Body of pancreas (tissue), 4 donors: ENCODE data around the gene SMIM17. TPM values are rescaled to one million over a fixed set of nuclear protein-coding genes. Genes with fewer than 3 reads are reported as not detected.

ENCODE experiments used
- ATAC-seq: fragments of 150-250 bp; one replicate; pipeline ENCODE4 v1.9.1; 2016
- DNase-seq, 4 donors: peaks; one replicate each; pipeline ENCODE4 v3.0.0-alpha.2; 2019
- H3K27ac ChIP-seq, 4 donors: fragments of 200-600 bp; sonication (generic); 1 replicate in 3 of 4; 2 replicates in 1 of 4; pipeline versions ENCODE4 v1.5.1 to v1.6.1; 2016 to 2019; ENCODE audit warnings: mild to moderate bottlenecking in 1 of 4, mixed read lengths in 1 of 4, moderate library complexity in 1 of 4
- H3K27me3 ChIP-seq, 2 donors: fragments of 200-600 bp; sonication (generic); one replicate each; pipeline ENCODE4 v1.6.0; 2016; ENCODE audit warnings: mild to moderate bottlenecking in 1 of 2
- H3K36me3 ChIP-seq, 2 donors: fragments of 200-600 bp; sonication (generic); replicated peaks in 1 of 2; 2 replicates each; pipeline ENCODE4 v1.5.1; 2016; ENCODE audit warnings: low read depth in 2 of 2; ENCODE audit not compliant: insufficient read depth in 1 of 2
- H3K4me1 ChIP-seq: fragments of 200-600 bp; sonication (generic); one replicate; pipeline ENCODE4 v1.6.0; 2016
- H3K4me3 ChIP-seq, 2 donors: fragments of 200-600 bp; sonication (generic); 1 replicate in 1 of 2; 2 replicates in 1 of 2; pipeline ENCODE4 v1.5.1; 2016 to 2019
- H3K9me3 ChIP-seq, 3 donors: fragments of 200-600 bp; sonication (generic); 1 replicate in 2 of 3; 2 replicates in 1 of 3; pipeline ENCODE4 v1.5.1; 2016
- POLR2A ChIP-seq, 3 donors: fragments of 450-650 bp; IDR thresholded peaks; one replicate each; pipeline ENCODE4 v1.6.1; 2016; ENCODE audit warnings: antibody characterized with exemption in 3 of 3, mild to moderate bottlenecking in 2 of 3
- WGBS, 2 donors: methylation state at CpG; one replicate each; pipeline ENCODE4 v1.1.5; 2017; 5-methylcytosine and 5-hydroxymethylcytosine counted together
- intact Hi-C: fragments of 100-400 bp; cut with DNase I; formaldehyde crosslinking; loops from one replicate; pipeline ENCODE4 v1.15.1; 2023
- total RNA-seq, 2 donors: library from RNA; depleted of rRNA; stranded (reverse); fragments of >200 nt; gene quantifications; one replicate each; pipeline ENCODE4 v1.1.0, GENCODE V29; 2016
- TF ChIP-seq, protein P1 (sequence below), 7 experiments: fragments of 450-650 bp in 4 of 7; fragments of 200-600 bp in 3 of 7; sonication (generic) in 3 of 7; IDR thresholded peaks; one replicate each; pipeline ENCODE4 v1.5.1; 2016 to 2019; ENCODE audit warnings: antibody characterized with exemption in 7 of 7

Gene SMIM17
- not detected for total RNA-seq

DNA sequence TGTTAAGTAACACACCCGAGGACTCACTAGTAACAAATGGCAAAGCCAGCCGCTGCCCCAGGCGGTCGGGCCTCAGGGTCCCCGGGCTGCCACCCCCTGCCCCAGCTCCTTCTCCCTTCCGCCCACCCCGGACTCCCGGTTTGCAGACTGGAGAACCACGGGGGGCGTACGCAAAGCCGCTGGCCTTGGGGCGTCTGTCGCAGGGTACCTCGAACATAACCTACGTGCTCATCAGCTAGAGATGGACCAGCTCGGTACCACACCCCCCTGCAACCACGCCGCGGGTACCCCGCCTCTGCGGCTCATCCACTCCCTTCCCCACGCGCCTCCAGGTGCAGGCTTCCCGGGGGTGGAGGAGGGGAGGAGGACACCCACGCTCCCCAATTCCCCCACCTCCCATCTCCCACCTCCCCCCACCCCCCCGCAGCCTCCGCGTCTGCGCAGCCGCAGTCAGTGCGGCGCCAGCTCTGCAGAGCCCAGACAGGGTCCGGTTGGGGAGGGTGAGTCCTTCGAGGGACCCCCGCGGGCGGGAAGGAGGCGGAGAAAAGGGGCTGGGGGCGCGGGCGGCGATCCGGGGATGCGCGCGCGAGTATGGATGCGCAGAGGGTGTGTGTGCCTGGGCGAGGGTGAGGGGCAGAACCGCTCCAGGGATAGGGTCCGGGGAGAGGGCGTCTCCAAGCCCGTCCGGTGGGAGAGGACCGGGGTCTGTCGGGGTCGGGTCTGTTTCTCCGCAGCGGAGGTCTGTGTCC lies at the start of gene SMIM17:
Gene SMIM17, plus strand, starts transcription at position 449 of the 749 bp plus-strand sequence. CDS start 2,509 bp downstream, outside the sequence.
- Histone ChIP-seq H3K36me3 (no peaks in the 10 kb centered on the region), H3K4me3 (no peak within 1 kb of the TSS), H3K27me3 (peaks cover 0 to 8% of the 10 kb centered on the region in 2 donors), H3K27ac (no peak within 1 kb of the TSS), H3K4me1 (no peaks in the 10 kb centered on the region), H3K9me3 (peaks cover 0 to 16% (median 0%) of the 10 kb centered on the region in 3 donors)
- 4 to 27% methylated on average over 3 to 60 of the region's 60 CpGs for WGBS, 2 donors
- no peak for DNase-seq
- ATAC-seq, result no peak
- no peak for TF ChIP-seq POLR2A (IDR thresholded peaks at IDR 0.05)
- TF ChIP-seq, protein P1, sequence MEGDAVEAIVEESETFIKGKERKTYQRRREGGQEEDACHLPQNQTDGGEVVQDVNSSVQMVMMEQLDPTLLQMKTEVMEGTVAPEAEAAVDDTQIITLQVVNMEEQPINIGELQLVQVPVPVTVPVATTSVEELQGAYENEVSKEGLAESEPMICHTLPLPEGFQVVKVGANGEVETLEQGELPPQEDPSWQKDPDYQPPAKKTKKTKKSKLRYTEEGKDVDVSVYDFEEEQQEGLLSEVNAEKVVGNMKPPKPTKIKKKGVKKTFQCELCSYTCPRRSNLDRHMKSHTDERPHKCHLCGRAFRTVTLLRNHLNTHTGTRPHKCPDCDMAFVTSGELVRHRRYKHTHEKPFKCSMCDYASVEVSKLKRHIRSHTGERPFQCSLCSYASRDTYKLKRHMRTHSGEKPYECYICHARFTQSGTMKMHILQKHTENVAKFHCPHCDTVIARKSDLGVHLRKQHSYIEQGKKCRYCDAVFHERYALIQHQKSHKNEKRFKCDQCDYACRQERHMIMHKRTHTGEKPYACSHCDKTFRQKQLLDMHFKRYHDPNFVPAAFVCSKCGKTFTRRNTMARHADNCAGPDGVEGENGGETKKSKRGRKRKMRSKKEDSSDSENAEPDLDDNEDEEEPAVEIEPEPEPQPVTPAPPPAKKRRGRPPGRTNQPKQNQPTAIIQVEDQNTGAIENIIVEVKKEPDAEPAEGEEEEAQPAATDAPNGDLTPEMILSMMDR (IDR thresholded peaks at IDR 0.05), result no peak
- intact Hi-C loops, result no loop called here

DNA sequence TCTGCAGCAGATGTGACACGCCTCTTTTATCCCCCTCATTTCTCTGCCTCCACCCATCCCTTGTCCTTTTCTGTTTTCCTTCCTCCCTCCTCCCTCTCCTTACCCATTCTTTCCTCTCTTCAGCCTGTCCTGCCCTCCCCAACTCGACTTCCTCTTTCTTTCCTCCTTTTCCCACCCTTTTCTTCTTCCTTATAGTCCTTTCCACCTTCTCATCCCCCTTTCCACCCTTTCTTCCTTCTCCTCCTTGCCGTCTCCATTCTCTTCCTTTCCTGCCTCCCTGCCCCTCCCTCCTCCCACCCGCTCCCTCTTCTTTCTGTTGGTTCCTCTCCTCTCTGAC lies 48.5 kb upstream of the SMIM17 start:
- DNase-seq, result no peak
- 51 to 73% methylated on average over 4 of the region's 4 CpGs for WGBS, 2 donors
- peaks cover 10% of the 10 kb centered on the region for H3K4me1 ChIP-seq
- intact Hi-C loops, result no loop called here
- ATAC-seq, result no peak
- TF ChIP-seq, protein P1 (IDR thresholded peaks at IDR 0.05), result no peak
- TF ChIP-seq POLR2A (IDR thresholded peaks at IDR 0.05), result no peak
- peaks cover 0 to 9% (median 0%) of the 10 kb centered on the region in 3 donors for H3K9me3 ChIP-seq
- no peaks in the 10 kb centered on the region for H3K36me3 ChIP-seq
- H3K4me3 ChIP-seq, result peak overlapping the region in 1 of 2 donors; percentile 100
- no peak overlapping the region for H3K27ac ChIP-seq
- H3K27me3 ChIP-seq, result no peaks in the 10 kb centered on the region

DNA sequence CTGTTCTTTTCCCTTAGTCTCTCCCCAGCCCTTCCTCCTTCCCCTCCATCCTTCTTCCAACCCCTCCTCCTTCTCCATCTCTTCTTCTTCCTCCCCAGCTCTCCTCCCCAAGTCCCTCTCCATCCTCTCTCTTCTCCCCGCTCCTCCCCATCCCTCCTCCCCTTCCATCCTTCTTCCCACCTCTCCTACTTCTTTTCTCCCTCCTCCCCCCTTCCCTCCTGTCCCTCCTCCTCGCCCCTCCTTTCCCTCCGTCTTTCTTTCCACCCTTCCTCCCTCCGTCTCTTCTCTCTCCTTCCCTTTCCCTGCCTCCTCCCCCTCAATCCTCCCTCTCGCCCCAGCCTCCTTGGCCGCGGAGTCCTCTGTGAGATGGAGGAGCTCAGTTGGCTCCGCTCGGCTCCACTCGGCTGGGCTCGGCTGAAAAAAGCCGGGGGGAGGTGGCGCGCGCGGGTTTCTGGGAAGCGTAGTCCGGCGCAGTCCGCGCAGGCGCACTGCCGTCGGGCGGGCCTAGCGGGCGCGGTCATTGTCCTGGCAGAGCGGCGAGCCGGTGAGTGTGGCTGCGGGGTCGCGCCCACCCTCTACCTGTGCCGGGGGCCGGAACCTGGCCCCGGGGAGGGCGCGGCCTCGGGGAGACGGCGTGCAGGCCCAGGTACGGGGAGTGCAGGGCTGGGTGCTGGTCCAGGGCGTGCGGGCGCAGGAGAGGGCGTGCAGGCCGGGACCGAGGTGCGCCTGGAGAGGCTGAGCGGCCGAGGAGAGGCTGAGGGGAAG lies 48.0 kb upstream of the SMIM17 start, which contains the start of gene ZNF71:
Gene ZNF71, plus strand, starts transcription at position 520 of the 765 bp plus-strand sequence. CDS start 6,257 bp downstream, outside the sequence.
- Histone ChIP-seq H3K27me3 (no peaks in the 10 kb centered on the region), H3K27ac (peak within 1 kb of the TSS in 3 of 4 donors; percentile 5 to 50 (median 45)), H3K4me3 (peak within 1 kb of the TSS; percentile 96 to 100), H3K36me3 (no peaks in the 10 kb centered on the region), H3K4me1 (peaks cover 10% of the 10 kb centered on the region), H3K9me3 (peaks cover 0 to 6% (median 0%) of the 10 kb centered on the region in 3 donors)
- WGBS, 2 donors, result 1 to 2% methylated on average over 38 to 46 of the region's 52 CpGs
- TF ChIP-seq POLR2A (IDR thresholded peaks at IDR 0.05), result peak in 2 of 3 donors; percentile 39 to 40
- TF ChIP-seq, protein P1 (IDR thresholded peaks at IDR 0.05), result no peak
- DNase-seq (peak; percentile 89 to 91 (median 91)), ATAC-seq (peak; percentile 93)
- intact Hi-C loops, result no loop called here

DNA sequence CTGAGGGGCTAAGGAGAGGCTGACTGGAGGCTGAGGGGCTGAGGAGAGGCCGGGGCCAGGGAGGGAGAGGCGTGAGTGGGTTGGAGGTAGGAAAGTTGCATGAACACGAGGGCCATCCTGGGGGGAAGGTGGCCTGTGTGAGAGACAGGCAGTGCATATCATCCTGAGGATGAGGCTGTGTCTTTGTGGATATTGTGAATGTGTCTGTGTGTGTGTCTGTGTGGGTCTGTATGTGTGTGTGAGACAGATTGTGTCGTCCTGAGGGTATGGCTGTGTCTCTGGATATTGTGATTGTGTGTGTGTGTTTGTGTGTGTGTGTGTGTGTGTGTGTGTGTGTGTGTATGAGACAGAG lies 47.4 kb upstream of the SMIM17 start:
- Histone ChIP-seq H3K4me3 (peak overlapping the region; percentile 96 to 100), H3K27ac (peak overlapping the region in 3 of 4 donors; percentile 5 to 50 (median 45)), H3K27me3 (no peaks in the 10 kb centered on the region), H3K9me3 (peaks cover 0 to under 1% (median 0%) of the 10 kb centered on the region in 3 donors), H3K4me1 (peaks cover 10% of the 10 kb centered on the region), H3K36me3 (no peaks in the 10 kb centered on the region)
- ATAC-seq, result no peak
- DNase-seq, result no peak
- no peak for TF ChIP-seq POLR2A (IDR thresholded peaks at IDR 0.05)
- TF ChIP-seq, protein P1 (IDR thresholded peaks at IDR 0.05), result no peak
- 0 to 2% methylated on average over 4 of the region's 4 CpGs for WGBS, 2 donors
- intact Hi-C loops, result no loop called here
